ENCODE measurements around the gene PNKD.

GRCh38 chr2:218236829-218237228, 33.5 kb upstream of the PNKD start:
- TF ChIP-seq POLR2A (IDR thresholded peaks at IDR 0.05; ENCODE audit: low read depth) (no peak), CTCF (IDR thresholded peaks at IDR 0.05) (no peak), EP300 (IDR thresholded peaks at IDR 0.05) (no peak)

Measured in esophagus muscularis mucosa (tissue), 4 donors.